Activated naive CD4-positive, alpha-beta T cell treated with anti-CD3 and anti-CD28 coated beads, Interleukin-2, amount 10 ng/mL, durations not matched to agents 7 days and 5 days (primary cell): ENCODE measurements around the gene ETHE1.

Experiments
- CTCF ChIA-PET: fragments of 350-600 bp; sonication (Branson Sonifier 250); formaldehyde crosslinking; loops from one replicate; lab custom pipeline; 2021; ENCODE audit warnings: antibody characterized with exemption; lab: Charles Lee
- DNase-seq: peaks from one replicate; pipeline ENCODE4 v3.0.0-alpha.2; 2020
- H3K27ac Mint-ChIP-seq: one replicate; pipeline ENCODE4 v1.8.0; 2021; ENCODE audit warnings: mild to moderate bottlenecking, moderate library complexity, mixed read lengths
- H3K27me3 Mint-ChIP-seq: one replicate; pipeline ENCODE4 v1.8.0; 2021; ENCODE audit warnings: mild to moderate bottlenecking, mixed read lengths
- H3K36me3 Mint-ChIP-seq: one replicate; pipeline ENCODE4 v1.8.0; 2021; ENCODE audit warnings: mixed read lengths
- H3K4me1 Mint-ChIP-seq: one replicate; pipeline ENCODE4 v1.8.0; 2021; ENCODE audit warnings: mixed read lengths
- H3K4me3 Mint-ChIP-seq: one replicate; pipeline ENCODE4 v1.8.0; 2021; ENCODE audit warnings: mild to moderate bottlenecking, moderate library complexity, mixed read lengths
- H3K9me3 Mint-ChIP-seq: one replicate; pipeline ENCODE4 v1.8.0; 2021; ENCODE audit warnings: mixed read lengths

The ETHE1 gene, protein sequence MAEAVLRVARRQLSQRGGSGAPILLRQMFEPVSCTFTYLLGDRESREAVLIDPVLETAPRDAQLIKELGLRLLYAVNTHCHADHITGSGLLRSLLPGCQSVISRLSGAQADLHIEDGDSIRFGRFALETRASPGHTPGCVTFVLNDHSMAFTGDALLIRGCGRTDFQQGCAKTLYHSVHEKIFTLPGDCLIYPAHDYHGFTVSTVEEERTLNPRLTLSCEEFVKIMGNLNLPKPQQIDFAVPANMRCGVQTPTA

DNA sequence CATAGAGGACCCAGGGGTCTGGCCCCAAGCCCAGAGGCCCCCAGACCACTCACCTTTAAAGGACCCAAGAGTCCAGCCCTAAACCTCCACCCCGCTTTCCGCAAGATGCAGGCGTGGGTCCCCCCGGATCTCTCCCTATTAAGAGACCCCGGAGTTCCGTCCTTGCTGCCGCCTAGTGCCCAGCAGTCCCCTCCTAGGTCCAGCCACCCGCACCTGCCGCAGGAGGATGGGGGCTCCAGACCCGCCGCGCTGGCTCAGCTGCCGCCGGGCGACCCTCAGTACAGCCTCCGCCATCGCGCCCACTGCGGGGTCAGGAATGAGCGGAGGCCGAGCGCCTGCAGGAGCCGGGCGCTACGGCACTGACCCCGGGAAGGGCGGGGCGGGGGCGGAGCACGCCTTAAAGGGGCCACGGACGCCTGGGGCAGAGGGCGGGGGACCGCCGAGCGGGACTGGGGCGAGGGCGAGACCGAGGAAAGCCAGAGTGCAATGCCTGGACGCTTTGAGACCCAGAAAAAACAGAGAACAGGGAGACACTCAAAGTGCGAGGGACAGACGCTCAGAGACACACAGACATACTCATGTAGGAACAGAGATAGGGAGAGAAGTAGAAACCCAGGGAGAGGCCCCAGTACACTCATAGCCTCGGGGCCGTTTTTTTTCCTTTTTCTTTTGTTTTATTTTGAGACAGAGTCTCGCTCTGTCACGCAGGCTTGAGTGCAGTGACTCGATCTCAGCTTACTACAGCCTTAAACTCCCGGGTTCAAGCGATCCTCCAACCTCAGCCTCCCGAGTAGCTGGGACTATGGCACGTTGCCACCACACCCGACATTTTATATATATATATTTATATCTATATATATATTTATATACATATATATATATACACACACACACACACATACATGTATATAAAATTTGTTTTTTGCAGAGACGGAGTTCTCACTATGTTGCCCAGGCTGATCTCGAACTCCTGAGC is at the start of gene ETHE1:
Gene ETHE1, minus strand, starts transcription at position 318 of the 976 bp plus-strand sequence. Its CDS starts 24 bp downstream, at position 294.
- no peaks in the 10 kb centered on the region for H3K27me3 Mint-ChIP-seq
- peak; percentile 90 for DNase-seq
- peaks cover 8% of the 10 kb centered on the region for H3K36me3 Mint-ChIP-seq
- CTCF ChIA-PET = interaction anchor here (2.0 to 4.6 kb wide), 3 partner anchors 7 to 68 kb away, joined by 10 to 20 read pairs (median 15); partner anchors contain the start of genes IRGQ and ZNF576
- no peaks in the 10 kb centered on the region for H3K9me3 Mint-ChIP-seq
- peaks cover 34% of the 10 kb centered on the region for H3K4me1 Mint-ChIP-seq
- H3K4me3 Mint-ChIP-seq = peak within 1 kb of the TSS; percentile 96
- peak within 1 kb of the TSS; percentile 89 for H3K27ac Mint-ChIP-seq

DNA sequence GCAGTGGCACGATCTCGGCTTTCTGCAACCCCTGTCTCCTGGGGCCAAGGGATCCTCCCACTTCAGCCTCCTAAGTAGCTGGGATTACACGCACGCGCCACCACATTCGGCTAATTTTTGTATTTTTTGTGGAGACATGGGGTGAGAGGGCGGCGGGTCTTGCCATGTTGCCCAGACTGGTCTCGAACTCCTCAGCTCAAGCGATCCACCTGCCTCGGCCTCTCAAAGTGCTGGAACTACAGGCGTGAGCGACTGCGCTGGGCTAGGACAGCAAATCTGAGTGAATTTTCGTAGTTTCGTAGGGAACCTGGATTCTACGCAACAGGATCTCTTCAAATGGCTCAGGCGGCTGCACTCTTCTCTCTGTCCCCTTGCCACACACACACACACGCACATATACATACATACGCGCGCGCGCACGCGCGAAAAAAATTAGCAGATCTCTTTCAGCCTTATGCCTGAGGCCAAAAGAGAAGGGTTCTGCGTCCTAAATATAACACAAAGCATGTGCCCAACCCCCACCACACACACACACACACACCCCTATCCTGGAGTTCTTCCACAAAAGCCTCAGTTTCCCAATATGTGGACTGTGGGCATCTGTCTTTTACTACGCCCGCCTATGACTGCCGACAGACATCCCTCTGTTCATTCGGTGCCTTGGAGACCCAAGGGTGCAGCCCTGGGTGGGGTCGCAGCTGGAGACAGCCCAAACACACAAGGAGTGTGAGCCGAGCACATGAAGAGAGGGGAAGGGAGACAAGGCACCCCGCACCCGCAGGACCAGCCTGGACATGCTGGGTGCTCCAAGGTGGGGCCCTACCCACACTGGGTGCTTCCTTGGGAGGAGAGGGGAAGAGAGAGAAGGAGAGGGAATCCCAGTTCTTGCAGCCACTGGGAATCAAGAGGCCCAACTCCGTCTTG is 49.2 kb upstream of the ETHE1 start:
- Mint-ChIP-seq H3K27me3 (peaks cover 24% of the 10 kb centered on the region), H3K9me3 (no peaks in the 10 kb centered on the region), H3K36me3 (peaks cover 9% of the 10 kb centered on the region), H3K4me1 (peaks cover 45% of the 10 kb centered on the region), H3K27ac (peak overlapping the region; percentile 74), H3K4me3 (peak overlapping the region; percentile 52)
- CTCF ChIA-PET = interaction anchor here (2.6 to 4.5 kb wide), 2 partner anchors 20 kb away, joined by 24 to 28 read pairs; partner anchors contain the start of genes IRGQ and ZNF576
- no peak for DNase-seq

DNA sequence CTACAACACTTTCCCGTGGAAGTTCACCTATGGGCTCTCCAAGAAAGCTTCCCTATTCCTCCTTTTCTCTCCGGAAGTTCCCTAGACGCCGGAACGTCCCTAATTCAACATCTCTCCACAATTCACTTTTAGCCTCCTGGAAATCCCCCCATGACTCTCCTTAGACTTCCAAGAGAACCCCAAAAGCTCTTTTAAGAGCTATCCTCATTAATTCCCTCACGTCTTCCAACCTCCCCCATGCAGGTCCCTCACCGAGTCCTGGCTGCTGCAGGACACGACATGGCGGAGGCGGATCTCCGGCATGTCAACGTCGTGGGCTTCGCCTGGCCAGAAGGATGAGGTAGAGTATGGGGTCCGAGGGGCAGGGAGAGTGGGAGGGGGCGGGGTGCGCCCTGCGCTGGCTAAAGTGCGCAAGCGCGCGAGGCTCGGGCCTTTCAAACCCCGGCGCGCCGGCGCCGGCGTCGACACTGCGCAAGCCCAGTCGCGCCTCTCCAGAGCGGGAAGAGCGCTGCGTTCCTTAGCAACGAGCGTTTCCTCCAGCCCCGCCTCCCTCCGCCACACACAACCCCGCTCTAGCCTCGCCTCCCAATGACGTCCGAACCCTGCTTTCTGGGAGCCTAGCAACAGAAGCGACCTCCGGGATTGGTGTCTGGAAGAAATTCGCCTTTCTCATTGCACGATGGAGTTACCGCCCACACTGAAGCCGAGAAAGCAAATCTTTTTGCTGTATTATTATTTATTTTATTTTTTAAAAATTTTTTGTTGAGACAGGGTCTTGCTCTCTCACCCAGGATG is 48.4 kb upstream of the ETHE1 start, which contains the start of the genes PINLYP and XRCC1:
Gene PINLYP, plus strand, starts transcription at position 646 of the 795 bp plus-strand sequence. CDS start 1,391 bp downstream, outside the sequence.
Gene XRCC1, minus strand, starts transcription at position 372 of the 795 bp plus-strand sequence. Its CDS starts 69 bp downstream, at position 303.
- Mint-ChIP-seq H3K27ac (peak within 1 kb of the TSS; percentile 90), H3K9me3 (no peaks in the 10 kb centered on the region), H3K4me3 (peak within 1 kb of the TSS; percentile 97), H3K27me3 (peaks cover 24% of the 10 kb centered on the region), H3K36me3 (peaks cover 11% of the 10 kb centered on the region), H3K4me1 (peaks cover 47% of the 10 kb centered on the region)
- DNase-seq = peak; percentile 99
- CTCF ChIA-PET = interaction anchor here (1.4 to 4.5 kb wide), 3 partner anchors 19 to 128 kb away, joined by 4 to 28 read pairs (median 24); partner anchors contain the start of genes IRGQ and ZNF576

DNA sequence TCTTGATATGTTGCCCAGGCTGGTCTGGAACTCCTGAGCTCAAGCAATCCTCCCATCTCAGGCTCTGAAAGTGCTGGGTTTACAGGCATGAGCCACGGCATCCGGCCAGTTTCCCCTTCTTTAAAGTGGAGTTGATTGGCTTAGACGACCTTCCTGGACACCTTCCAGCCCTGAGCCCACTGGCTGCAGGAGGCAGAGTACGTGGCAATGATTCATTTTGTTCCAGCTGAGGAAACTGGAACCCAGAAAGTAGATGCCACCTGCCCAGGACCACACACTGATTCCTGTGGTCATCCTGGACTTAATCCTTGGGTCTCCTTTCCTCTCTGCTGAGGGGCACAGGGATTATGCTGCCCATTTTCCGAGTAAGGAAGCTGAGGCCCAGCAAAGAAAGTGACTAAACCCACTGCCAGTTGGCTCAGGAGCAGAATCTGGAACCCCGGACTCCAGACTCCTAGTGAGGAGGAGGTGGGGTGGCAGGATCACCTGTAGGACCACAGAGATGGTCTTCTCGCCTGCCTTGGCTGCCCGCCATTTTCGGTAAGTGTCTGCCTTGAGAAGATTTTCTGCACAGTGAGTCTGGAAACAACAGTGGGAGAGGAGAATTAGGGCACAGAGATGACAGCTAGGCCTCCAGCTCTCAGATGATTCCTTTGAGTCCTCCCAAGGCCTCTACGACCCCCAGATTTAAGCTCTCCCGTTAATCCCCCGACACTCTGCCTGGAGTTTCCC is 47.6 kb upstream of the ETHE1 start:
- Mint-ChIP-seq H3K4me3 (peak overlapping the region; percentile 97), H3K9me3 (no peaks in the 10 kb centered on the region), H3K27me3 (peaks cover 19% of the 10 kb centered on the region), H3K27ac (peak overlapping the region; percentile 90), H3K36me3 (peaks cover 14% of the 10 kb centered on the region), H3K4me1 (peaks cover 45% of the 10 kb centered on the region)
- DNase-seq = no peak
- CTCF ChIA-PET = interaction anchor here (0.7 to 4.5 kb wide), 4 partner anchors 9 to 128 kb away, joined by 3 to 28 read pairs (median 14); partner anchors contain the start of genes IRGQ and ZNF576

DNA sequence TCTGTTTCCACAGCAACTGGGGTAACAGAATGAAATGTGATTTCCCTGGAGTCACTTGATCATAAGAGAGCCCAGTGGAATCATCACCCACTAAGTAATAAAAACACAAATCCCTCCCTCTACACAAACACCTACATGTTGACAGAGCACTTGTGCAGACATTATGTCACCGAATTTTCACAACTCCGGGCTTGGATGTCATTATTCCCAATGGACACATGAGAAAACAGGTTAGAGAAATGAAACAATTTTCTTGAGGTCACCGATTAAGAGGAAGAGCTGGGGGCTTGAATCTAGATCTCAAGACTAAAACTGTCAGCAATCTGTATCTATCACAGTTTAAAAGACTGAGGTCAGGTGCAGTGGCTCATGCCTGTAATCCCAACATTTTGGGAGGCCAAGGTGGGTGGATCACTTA is 45.2 kb upstream of the ETHE1 start:
- Mint-ChIP-seq H3K27ac (no peak overlapping the region), H3K36me3 (peaks cover 14% of the 10 kb centered on the region), H3K4me1 (peaks cover 38% of the 10 kb centered on the region), H3K4me3 (no peak overlapping the region), H3K9me3 (no peaks in the 10 kb centered on the region), H3K27me3 (peaks cover 3% of the 10 kb centered on the region)
- no peak for DNase-seq
- CTCF ChIA-PET = interaction anchor here (1.8 kb wide), 1 partner anchor 17 kb away, joined by 10 read pairs; no protein-coding TSS in a partner anchor

DNA sequence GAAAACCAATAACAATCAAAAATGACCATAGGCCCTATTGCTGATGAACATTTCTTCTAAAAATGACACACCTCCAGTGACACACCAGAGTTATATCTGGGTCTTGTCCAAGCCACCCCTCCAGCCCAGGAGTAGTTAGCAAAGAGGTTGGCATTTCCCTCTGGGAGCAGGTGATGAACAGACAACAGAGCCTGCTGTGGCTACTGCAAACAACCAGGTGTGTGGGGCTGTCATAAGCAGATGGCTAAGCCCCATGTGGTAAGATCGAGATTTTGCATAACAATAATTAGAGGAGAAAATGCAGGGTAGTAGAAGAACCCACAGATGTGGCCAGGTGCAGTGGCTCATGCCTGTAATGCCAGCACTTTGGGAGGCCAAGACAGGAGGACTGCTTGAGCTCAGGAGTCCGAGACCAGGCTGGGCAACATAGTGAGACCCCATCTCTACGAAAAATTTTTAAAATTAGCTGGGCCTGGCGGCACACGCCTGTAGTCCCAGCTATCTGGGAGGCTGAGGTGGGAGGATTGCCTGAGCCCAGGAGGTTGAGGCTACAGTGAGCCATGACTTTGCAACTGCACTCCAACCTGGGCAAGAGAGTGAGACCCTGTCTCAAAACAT is 43.3 kb upstream of the ETHE1 start:
- Mint-ChIP-seq H3K9me3 (no peaks in the 10 kb centered on the region), H3K36me3 (peaks cover 13% of the 10 kb centered on the region), H3K27me3 (no peaks in the 10 kb centered on the region), H3K4me3 (no peak overlapping the region), H3K27ac (peak overlapping the region; percentile 42), H3K4me1 (peaks cover 25% of the 10 kb centered on the region)
- CTCF ChIA-PET = interaction anchor here (1.3 kb wide), 1 partner anchor 15 kb away, joined by 5 read pairs; no protein-coding TSS in a partner anchor
- no peak for DNase-seq

DNA sequence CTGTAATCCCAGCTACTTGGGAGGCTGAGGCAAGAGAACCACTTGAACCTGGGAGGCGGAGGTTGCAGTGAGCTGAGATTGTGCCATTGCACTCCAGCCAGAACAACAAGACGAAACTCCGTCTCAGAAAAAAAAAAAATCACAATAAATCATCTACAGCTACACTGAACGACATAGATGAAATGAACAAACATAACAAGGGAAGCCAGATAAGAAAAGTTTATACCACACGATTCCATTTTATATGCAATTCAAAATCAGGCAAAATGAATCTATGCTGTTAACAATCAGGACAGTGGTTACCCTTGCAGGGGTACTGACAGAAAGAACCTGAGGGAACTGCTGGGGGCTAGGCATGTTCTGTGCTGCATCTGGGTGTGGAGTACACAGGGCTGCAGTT is 42.7 kb upstream of the ETHE1 start:
- Mint-ChIP-seq H3K27me3 (no peaks in the 10 kb centered on the region), H3K4me1 (peaks cover 25% of the 10 kb centered on the region), H3K9me3 (no peaks in the 10 kb centered on the region), H3K4me3 (no peak overlapping the region), H3K36me3 (peaks cover 12% of the 10 kb centered on the region), H3K27ac (peak overlapping the region; percentile 21)
- no peak for DNase-seq
- CTCF ChIA-PET = interaction anchor here (1.5 kb wide), 1 partner anchor 14 kb away, joined by 9 read pairs; no protein-coding TSS in a partner anchor

DNA sequence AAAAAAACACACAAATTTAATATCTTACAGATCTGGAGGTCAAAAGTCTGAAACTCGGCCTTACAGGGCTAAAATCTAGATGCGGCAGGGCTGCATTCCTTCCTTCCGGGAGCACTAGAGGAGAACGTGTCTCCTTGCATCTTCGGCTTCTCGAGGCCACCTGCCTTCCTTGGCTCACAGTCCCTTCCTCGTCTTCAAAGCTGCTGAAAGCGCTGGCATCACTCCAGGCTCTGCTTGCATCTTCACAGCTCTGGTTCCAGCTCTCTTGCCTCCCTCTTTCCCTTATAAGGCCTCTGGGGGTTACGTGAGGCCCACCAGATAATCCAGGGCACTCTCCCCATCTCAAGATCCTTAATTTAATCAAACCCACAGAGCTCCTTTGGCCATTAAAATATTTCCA is 37.8 kb upstream of the ETHE1 start:
- Mint-ChIP-seq H3K4me1 (peaks cover 47% of the 10 kb centered on the region), H3K9me3 (no peaks in the 10 kb centered on the region), H3K27ac (peak overlapping the region; percentile 99), H3K36me3 (peaks cover 31% of the 10 kb centered on the region), H3K27me3 (no peaks in the 10 kb centered on the region), H3K4me3 (no peak overlapping the region)
- DNase-seq = no peak
- CTCF ChIA-PET = interaction anchor here (0.8 to 1.7 kb wide), 3 partner anchors 9 to 30 kb away, joined by 3 to 13 read pairs (median 4); no protein-coding TSS in a partner anchor

DNA sequence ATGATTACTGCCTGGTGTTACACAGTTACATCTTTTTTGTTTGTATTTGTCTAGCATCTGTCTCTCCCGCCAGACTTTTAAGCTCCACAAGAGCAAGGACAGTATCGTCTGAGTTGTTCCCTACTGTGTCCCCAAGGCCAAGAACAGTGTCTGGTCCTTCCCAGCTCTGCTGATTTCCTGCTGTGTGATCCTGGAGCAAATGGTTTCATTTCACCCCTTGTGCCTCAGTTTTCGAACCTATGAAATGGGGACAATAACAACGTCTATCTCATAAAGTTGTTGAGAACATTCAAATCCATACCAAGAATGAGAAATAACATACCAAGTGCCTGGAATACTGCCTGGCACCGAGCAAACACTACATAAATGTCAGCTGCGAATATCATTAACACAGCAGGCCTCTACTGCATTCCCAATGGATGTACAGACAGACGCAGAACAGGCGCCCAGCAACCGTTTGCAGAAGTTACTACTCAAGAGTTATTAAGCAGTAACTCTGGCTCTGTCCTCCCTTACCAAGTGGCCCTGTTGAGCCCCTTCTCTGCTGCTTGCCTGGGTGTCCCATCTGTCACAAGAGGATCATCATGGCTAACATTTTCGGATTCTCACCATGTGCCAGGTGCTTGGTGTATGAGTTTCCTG is 36.9 kb upstream of the ETHE1 start:
- Mint-ChIP-seq H3K27ac (peak overlapping the region; percentile 99), H3K27me3 (no peaks in the 10 kb centered on the region), H3K4me3 (no peak overlapping the region), H3K4me1 (peaks cover 46% of the 10 kb centered on the region), H3K9me3 (no peaks in the 10 kb centered on the region), H3K36me3 (peaks cover 32% of the 10 kb centered on the region)
- no peak for DNase-seq
- CTCF ChIA-PET = interaction anchor here (1.4 to 1.7 kb wide), 2 partner anchors 9 to 30 kb away, joined by 6 to 9 read pairs; no protein-coding TSS in a partner anchor

DNA sequence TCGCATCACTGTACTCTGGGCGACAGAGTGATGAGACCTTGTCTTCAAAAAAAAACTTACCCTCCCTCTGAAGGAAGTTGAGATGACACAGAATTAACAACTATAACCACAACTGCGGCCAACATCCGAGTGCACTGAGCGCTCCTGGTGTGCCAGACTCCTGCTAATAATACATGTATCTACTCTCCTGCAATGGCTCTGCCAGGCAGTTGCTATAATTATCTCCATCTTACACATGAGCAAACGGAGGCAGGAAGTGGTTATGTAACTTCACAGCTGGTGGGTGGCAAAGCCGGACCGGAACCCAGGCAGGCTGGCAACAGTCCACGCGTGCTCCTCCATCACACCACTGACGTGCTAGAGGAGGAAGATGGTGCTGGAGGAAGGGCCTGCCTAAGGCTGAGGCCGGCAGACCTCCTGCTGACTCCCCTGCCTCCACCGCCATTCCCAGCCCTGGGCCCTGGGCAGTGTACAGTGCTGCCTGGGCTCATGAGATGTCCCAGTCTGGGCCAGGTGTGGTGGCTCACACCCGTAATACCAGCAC is 35.8 kb upstream of the ETHE1 start:
- Mint-ChIP-seq H3K27ac (peak overlapping the region; percentile 99), H3K9me3 (no peaks in the 10 kb centered on the region), H3K4me1 (peaks cover 46% of the 10 kb centered on the region), H3K27me3 (no peaks in the 10 kb centered on the region), H3K36me3 (peaks cover 37% of the 10 kb centered on the region), H3K4me3 (peak overlapping the region; percentile 27)
- DNase-seq = peak; percentile 82
- CTCF ChIA-PET = interaction anchor here (1.4 to 1.7 kb wide), 2 partner anchors 8 to 32 kb away, joined by 6 to 9 read pairs; no protein-coding TSS in a partner anchor
